NCI-H2196 treated with DMSO at 0.1 percent for 48 hours (cell line): ENCODE measurements around the gene SLC39A11.
"Not testable (repeated sequence)": the region's sequence is repeated elsewhere in the genome, so short reads cannot be mapped to it uniquely, and the experiment has no call there.

Experiments
- DNase-seq: peaks from one replicate; lab custom pipeline; 2025; ENCODE audit not compliant: unreplicated experiment; lab: John Stamatoyannopoulos, UW

The SLC39A11 gene

DNA sequence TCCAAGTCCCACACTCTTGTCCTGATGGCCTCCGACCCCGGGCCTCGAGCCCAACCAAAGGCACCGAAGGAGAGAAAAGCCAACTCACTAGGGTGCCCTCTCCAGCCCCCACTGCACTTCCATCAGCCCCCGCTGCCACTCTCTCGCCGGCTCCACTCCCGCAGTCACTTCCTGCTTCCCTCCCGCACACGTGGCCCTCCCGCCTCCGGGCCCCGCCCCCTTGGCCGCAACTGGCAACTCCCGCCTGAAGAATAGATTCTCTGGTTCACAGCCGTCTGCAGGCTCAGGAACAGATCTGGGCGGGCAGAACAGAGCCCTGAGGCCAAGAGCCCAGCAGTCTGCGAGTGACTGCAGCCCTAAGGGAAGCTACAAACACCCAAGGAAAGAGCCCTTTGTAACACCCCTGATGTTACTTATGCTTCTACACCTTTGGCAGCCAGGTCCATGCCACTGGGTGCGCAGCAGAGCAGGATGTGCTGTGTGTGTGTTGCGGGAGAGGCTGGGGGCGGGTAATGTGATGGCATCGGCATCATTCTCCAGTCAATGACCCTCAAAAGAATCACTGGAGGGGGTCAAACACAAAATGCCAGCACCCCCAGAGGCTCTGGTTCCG is at the start of gene SLC39A11:
Gene SLC39A11, minus strand, starts transcription at position 166 of the 613 bp plus-strand sequence. CDS start 3,924 bp downstream, outside the sequence.
- peak; percentile 91 for DNase-seq

- no peak for DNase-seq
Observed at GRCh38 chr17:73141411-73141810, 48.9 kb upstream of the SLC39A11 start.

DNA sequence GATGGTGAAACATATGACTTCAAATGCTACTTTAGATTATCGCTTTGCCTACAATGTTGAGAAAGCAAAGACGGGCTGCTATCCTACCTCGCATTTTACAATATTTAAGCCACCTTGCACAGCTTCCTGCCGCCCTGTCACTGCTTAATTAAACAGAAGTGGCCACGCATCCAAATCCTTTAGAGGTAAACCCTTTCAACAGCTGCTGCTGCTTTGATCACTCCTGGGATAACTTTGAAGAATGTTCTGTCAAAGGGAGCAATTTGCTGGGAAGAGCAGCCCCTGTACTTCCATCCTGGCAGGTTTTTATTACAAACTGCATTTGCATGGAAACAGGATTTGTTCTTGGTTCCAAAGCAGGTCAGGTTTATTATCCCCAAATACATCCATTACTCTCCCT is 48.1 kb upstream of the SLC39A11 start:
- no peak for DNase-seq

DNA sequence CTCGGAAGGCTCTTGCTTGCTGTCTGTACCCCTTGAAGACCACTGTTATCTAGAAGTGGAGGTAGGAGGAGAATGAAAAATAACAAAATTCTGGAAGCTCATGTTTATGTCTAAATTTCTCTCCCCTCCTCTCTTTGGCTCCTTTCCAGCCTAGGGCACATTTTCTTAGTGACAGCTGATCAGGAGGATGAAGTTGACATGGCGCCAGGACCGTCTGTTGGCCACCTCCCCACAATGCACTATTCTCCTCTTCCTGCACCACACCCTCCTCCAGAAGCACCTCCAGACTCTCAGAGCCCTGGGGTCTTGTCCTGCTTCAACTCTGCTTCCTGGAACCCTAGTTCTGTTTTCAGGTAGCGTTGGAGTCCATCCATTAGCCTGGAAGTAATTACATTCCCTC is 46.8 kb upstream of the SLC39A11 start:
- DNase-seq: no peak

DNA sequence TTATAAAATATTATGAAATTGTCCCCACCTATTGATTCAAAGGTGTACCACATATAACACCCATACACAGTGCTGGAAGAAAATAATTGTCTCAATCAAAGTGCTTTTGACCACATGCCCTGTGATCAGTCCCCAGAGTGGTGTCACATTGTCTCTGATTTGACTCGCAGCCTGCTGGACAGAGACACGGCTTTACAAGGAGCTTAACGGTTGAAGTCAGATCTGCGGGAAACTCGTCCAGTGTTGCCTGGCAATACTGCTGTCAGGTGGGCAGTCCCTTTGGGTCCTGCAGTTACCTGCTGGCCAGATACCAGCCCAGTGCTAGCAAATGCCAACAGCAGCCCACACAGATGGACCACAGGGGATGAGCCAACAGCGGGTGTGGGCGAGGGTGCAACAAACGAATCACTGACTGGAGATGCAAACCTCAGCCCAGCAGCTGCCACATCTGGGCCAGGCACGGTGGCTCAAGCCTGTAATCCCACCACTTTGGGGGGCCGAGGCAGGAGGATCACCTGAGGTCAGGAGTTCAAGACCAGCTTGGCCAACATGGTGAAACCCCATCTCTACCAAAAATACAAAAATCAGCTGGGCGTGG is 46.2 kb upstream of the SLC39A11 start:
- DNase-seq: no peak

- DNase-seq: no peak
Observed at GRCh38 chr17:73137376-73137775, 44.9 kb upstream of the SLC39A11 start.

DNA sequence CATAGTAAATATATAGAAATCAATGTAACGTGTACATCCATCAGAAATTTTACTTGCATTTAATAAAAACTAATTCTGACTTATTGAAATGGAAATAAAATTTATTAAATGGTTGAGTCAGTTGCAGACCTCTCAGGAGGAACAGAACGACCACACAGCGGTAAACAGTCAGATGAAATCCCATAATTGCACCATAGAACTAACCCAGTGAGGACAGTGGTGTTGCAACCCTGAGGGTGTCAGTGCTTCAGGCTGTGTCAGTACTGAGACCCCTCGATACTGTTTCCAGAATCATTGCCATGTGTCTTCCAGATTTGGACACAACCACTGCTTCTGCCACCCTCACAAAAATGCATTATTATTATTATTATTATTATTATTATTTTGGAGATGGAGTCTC is 43.3 kb upstream of the SLC39A11 start:
- DNase-seq: no peak

- DNase-seq: no peak
Observed at GRCh38 chr17:73133911-73134649, 41.6 kb upstream of the SLC39A11 start.

DNA sequence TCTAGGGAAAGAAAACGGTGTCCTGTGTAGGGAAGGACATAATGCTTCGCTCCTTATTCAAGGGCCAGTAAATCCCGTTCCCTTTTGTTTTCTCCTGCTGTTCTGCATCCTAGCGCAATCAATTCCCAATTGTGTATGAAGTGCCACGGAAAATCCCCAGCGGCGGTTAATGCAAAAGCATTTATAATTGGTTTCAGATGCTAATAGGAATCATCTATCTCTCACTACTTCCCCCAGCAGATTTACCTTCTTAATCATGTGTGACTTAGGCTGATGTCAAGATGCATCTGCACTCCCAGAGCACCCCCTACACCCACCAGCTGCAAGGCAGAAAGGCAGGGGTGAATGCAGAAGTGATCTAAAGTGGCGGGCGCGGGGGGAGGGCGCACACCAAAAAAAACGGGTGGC is 39.6 kb upstream of the SLC39A11 start:
- no peak for DNase-seq

DNA sequence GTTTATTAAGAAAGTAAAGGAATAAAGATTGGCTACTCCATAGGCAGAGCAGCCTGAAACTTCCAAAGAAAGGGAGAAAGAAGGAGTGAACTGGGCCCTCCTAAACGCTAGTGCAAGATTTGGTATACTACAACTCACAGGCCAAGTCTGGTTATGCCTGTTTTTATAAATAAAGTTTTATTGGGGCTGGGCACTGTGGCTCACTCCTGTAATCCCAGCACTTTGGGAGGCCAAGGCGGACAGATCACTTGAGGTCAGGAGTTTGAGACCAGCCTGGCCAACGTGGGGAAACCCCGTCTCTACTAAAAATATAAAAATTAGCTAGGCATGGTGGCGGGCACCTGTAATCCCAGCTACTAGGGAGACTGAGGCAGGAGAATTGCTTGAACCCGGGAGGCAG is 39.0 kb upstream of the SLC39A11 start:
- not testable (repeated sequence) for DNase-seq

- no peak for DNase-seq
Observed at GRCh38 chr17:73130977-73131376, 38.5 kb upstream of the SLC39A11 start.

GRCh38 chr17:73128496-73128895 is 36.0 kb upstream of the SLC39A11 start:
- no peak for DNase-seq

GRCh38 chr17:73126716-73127473 is 34.4 kb upstream of the SLC39A11 start:
- DNase-seq: no peak

DNA sequence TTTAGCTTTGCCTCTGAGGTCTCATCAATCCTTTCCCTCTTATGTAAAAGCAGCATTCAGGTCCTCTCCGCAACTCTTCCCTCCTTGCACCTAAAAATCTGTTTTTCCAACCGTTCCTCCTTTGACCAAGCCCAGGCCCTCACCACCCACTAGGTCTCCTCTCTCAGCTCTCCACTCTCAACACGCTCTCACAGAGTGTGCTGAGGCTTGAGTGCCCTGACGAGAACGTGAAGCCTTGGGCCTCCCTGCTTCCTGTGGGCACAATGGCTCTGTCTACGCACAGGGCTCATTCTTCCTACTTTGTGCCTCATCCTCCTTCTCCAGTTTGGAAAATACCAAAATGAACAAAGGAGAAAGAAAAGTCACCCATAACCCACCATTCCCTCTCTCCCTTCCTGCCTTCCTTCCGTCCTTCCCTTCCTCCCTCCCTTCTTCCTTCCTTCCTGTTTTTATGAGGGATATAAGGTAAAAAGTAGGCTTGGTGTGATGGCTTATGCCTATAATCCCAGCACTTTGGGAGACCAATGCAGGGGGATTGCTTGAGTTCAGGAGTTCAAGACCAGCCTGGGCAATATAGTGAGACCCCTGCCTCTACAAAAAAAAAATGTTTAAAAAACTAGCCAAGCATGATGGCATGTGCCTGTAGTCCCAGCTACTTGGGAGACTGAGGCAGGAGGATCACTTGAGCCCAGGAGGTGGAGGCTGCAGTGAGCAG is 31.3 kb upstream of the SLC39A11 start:
- DNase-seq: no peak

- DNase-seq: no peak
Observed at GRCh38 chr17:73122953-73123605, 30.6 kb upstream of the SLC39A11 start.

- DNase-seq: no peak
Observed at GRCh38 chr17:73121506-73121905, 29.0 kb upstream of the SLC39A11 start.

GRCh38 chr17:73119631-73120030 is 27.1 kb upstream of the SLC39A11 start:
- DNase-seq: no peak

DNA sequence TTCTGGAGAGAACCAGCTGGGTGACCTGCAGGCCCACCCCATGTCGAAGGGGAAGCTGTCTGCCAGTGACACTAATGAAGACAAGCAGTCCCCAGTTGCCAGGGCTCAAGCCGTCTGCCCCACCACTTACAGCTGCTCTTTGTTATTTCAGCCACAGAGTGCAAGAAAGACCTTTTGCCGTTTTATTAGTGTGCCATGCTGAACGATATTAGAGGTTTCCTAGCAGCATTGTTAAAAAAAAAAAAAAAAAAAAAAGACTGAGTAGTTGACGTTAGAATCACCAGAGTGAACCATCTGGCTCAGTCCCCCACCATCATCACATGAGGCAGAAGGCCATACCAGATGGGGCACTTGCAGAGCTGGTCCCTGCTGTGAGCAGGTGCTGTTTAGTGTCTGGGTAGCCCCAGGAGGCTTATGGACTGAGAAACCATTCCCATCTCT is 26.5 kb upstream of the SLC39A11 start:
- DNase-seq: no peak

DNA sequence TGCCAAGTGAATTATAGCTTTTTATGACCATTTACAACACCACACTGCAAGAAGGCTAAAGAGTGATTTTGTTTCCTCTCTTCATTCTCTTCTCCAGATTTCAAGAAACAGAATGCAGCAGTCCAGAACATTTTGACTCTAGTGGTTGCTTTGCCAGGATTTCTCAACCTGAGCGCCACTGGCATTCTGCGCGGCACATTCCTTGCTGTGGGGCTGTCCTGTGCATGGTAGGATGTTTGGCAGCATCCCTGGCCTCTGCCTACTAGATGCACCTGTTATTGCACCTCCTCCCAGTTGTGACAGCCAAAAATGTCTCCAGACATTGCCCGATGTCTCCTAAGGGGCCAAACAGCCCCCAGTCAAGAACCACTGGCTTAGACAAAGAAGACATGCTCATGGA is 25.7 kb upstream of the SLC39A11 start:
- DNase-seq: no peak

GRCh38 chr17:73112246-73112645 is 19.8 kb upstream of the SLC39A11 start:
- DNase-seq: no peak
